GM19351 (cell line): ENCODE measurements around the gene ACIN1.
A peak's percentile ranks its signal among the peaks of the same experiment; 100 is the strongest.

Experiments
- ATAC-seq: cut with Tn5 transposase; IDR thresholded peaks from one replicate; pipeline ENCODE4 v1.9.1; 2021; ENCODE audit warnings: mild to moderate bottlenecking, moderate library complexity; ENCODE audit not compliant: unreplicated experiment

The ACIN1 gene

DNA sequence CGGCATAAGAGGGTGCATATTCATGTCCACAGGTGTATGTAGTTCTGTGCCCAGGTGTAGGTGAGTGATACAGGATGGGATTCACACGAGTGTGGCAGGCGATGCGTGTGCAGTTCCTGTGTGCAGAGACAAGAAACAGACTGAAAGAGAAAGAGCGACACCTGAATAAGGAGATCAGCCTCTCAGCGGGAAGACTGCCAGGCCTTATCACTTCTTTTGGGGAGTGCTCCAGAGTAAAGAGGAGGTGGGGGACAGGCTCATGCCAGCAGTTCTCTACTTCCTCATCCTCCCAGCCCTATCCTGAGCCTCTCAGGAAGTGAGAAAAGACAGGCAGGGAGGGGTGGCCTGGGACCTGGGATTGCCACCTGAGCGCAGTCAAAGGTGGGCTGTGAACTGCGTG lies 50.1 kb downstream of the ACIN1 start:
- ATAC-seq: no peak

- ATAC-seq: no peak
These were observed 51.2 kb downstream of the ACIN1 start for GRCh38 chr14:23043754-23044153.

DNA sequence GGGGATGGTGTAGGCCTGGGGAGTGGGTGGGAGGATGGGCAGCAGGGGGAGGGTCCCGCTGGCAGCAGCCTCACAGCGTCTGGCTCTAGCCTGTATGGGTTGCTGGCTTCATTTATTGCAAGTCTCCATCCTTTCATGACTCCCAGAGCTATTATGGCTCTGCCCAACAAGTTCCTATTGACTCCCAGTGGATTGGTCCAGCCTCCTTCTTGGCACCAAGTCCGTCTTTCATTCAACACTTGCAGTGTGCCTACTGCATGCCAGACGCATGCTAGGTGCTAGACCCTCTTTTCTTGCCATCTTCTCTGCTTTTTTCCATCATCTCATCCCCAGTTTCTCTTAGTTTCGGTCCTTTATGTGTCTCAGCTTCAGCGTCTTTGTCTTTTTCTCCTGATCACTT lies 51.8 kb downstream of the ACIN1 start:
- no peak for ATAC-seq

DNA sequence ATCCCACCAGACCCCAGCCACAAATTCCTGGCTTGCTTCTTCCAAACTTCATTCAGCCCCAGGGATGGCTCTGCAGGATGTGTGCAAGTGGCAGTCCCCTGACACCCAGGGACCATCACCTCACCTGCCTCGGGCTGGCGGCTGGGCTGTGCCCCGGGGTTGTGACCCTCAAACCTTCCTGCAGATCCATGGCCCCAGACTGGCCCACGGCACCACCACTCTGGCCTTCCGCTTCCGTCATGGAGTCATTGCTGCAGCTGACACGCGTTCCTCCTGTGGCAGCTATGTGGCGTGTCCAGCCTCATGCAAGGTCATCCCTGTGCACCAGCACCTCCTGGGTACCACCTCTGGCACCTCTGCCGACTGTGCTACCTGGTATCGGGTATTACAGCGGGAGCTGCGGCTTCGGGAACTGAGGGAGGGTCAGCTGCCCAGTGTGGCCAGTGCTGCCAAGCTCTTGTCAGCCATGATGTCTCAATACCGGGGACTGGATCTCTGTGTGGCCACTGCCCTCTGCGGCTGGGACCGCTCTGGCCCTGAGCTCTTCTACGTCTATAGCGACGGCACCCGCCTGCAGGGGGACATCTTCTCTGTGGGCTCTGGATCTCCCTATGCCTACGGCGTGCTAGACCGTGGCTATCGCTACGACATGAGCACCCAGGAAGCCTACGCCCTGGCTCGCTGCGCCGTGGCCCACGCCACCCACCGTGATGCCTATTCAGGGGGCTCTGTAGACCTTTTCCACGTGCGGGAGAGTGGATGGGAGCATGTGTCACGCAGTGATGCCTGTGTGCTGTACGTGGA lies 52.6 kb downstream of the ACIN1 start, which contains the start of gene PSMB11:
Gene PSMB11, plus strand, starts transcription at position 51 of the 804 bp plus-strand sequence. Its CDS starts 14 bp downstream, at position 65.
- ATAC-seq: no peak

DNA sequence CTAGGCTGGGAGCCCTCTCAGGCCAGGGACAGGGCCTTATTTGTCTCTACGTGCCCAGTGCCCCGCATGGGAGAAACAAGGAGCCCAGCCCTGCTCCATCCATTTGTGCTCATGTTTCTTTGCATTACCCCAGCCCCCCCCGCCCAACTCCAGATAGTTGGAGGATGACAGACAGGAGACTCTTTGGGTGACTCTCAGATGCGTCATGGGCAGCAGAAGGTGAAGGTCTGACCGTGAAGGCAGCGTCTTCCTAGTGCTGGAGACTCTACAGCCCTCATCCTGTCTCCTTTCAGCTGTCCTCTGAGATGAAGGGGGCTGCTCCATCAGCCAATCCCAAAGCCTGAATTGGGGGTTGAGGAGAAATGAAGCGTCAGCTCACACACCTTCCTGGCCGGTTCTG lies 53.2 kb downstream of the ACIN1 start:
- ATAC-seq: no peak

DNA sequence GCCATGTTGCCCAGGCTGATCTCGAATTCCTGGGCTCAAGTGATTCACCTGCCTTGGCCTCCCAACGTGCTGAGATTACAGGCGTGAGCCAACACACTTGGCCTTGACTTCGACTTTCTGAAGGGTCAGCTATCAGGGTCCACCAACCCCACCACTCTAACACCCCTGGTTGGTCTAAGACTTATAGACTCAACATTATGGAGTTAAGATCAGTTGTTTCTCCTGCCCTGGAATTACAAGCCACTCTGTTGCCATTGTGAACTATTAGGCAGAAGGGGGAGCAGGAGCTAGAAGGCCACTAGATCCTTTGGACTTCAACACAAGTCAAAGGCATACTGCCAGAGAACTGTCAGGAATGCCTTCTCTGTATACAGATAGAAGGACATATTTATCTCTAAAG lies 54.8 kb downstream of the ACIN1 start:
- ATAC-seq: no peak

- no peak for ATAC-seq
These were observed 59.4 kb downstream of the ACIN1 start for GRCh38 chr14:23035303-23036144.

DNA sequence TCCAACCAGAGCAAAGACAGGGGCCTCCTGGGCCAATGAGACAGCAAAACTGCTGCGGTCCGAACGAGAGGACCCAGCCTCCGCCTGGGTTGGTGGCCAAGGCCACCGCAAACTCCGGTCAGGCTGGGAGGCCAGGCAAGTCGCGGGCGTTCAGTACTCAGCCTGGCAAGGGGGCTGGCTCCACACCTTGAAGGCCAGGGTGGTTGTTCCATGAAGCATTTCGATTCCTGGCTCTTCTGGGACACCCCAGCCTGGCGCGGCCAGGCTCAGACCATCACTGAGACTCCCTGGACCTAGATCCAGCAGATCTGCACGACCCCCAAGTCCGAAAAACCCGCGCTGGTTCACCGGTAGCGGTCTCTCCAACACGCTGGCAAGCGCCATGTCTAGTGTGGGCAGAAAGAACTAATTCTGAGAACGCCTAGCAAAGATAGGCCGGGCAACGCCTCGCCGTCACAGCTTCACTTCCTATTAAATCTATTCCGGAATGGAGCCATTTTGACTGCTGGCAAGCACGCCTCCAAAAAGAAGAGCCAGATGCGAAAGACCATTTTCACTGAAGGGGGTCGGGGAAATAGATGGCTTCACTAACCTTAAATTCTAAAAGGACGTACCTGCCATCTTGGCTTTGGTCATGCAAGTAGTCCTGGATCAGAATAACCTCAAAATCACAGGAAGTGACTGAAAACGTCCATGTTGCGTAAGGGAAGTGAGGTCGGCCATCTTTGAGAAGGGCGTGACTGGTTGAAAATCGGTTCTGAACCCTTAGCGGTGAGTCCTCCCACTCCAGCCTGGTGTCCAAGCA lies 60.2 kb downstream of the ACIN1 start, which contains the start of gene PSMB5:
Gene PSMB5, minus strand, starts transcription at position 403 of the 805 bp plus-strand sequence. Its CDS starts 19 bp downstream, at position 384.
- peak; percentile 94 for ATAC-seq

GRCh38 chr14:23033801-23034497 lies 61.0 kb downstream of the ACIN1 start:
- ATAC-seq: no peak

- no peak for ATAC-seq
These were observed 61.6 kb downstream of the ACIN1 start for GRCh38 chr14:23033251-23033727.

DNA sequence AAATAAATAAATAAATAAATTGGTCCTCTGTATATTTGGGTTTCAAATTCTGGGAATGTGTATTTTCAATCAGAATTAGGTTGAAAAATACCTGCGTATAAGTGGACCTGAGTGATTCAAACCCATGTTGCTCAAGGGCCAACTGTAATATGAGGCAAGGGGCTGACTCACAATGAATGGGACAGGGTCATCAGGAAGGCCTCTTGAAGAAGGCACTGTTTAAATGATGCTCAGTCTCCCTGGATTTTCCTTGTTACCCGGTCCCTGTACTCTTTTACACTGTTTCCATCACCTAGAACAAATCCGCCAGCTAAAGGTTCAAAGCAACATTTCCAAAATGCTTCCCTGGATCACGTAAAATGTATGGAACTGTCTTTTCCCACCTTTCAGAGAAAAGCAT lies 64.0 kb downstream of the ACIN1 start:
- no peak for ATAC-seq

DNA sequence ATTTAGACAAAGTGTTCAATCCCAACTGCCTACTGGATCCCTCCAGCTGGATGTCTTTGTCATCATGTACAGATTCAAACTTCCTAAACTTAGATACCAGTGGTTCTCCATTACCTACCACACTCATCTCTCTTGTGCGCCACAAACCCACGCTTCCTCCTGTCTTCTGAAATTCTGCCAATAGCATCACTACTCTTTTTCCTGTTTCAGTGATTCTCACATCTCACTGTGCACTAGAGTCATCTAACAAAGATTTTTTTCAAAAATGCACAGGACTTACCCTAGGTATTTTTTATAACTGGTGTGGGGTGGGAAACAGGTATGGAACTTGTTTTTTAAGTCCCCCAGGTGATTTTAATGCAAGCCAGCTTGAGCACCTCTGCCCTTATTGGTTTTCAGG lies 66.1 kb downstream of the ACIN1 start:
- ATAC-seq: no peak

GRCh38 chr14:23025151-23025814 lies 69.7 kb downstream of the ACIN1 start:
- no peak for ATAC-seq

DNA sequence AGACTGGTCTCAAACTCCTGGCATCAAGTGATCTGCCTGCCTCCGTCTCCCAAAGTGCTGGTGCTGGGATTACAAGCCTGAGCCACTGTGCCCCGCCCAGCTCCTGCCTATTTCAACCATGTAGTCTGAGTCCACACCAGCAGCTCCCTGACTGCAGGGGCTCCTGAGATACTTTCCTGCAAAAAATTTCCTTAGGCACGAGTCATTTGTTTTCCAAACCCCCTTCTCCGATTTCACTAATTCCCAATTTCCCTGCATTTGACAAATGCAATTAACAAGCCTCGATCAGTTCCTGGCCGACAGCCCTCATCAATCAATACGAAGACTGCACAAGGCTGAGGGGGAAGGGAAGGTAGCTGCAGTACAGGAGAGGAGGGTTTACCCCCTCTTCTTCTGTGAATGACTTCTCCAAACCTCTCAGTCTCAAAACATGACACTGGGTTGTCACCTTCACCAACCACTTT lies 70.3 kb downstream of the ACIN1 start:
- no peak for ATAC-seq

DNA sequence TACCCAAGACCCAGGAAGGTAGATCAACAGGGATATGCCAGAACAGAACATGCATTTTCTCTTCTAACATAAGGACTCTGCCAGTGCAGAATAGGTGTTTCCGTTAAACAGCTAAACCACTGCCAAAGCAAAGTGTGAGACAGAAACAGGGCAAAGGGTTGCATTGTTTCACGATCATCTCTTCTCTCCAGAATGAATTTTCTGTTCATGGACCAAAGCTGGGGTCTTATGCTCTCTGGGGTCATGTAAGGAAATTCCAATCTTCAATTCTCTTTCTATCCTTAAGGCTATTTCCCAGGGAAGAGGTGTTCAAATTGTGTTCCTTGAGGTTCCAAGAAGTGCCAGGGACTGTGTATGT lies 71.2 kb downstream of the ACIN1 start:
- no peak for ATAC-seq

- ATAC-seq: no peak
These were observed 71.7 kb downstream of the ACIN1 start for GRCh38 chr14:23023022-23023794.

DNA sequence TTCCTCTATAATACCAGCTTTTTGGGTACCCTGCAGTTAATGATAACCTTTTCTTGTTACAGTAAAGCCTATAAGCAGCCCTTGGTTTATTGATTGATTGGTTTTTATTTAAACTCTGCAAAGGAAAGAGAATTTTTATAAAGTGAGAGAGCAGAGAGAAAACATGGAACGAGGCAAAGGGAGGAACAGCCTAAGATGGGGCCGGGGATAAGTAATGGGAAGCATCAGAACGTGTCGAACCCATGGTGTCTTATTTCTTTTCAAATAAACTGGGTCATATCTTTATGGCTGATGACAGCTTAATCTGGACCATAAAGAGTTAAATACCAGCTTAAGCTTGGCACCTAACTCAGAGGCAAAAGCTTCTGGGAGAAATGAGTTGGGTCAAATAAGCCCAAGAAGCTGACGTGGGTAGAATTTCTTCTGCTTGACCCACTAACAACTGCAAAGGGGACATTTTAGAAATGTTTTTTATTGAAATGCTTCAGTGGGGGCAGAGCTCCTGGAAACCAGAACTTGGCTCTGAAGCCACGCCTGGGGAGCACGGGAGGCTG lies 73.0 kb downstream of the ACIN1 start:
- no peak for ATAC-seq

GRCh38 chr14:23021434-23021833 lies 73.5 kb downstream of the ACIN1 start:
- ATAC-seq: no peak
